Tibial nerve (tissue), 3 donors: Measurements from ENCODE around the gene SSTR3.

Source experiments
- CTCF ChIP-seq, 5 experiments: fragments of 200-600 bp in 3 of 5; fragments of 450-650 bp in 2 of 5; sonication (generic) in 3 of 5; IDR thresholded peaks; one replicate each; pipeline ENCODE4 v1.5.1; 2016 to 2019; ENCODE audit warnings: antibody characterized with exemption in 5 of 5, mild to moderate bottlenecking in 3 of 5, moderate library complexity in 2 of 5
- POLR2A ChIP-seq, 2 donors: fragments of 450-650 bp; IDR thresholded peaks; one replicate each; pipeline ENCODE4 v1.6.1; 2017; ENCODE audit warnings: antibody characterized with exemption in 2 of 2, mild to moderate bottlenecking in 2 of 2, moderate library complexity in 2 of 2

GRCh38 chr22:37156686-37157435, 55.4 kb downstream of the SSTR3 start:
- TF ChIP-seq POLR2A (IDR thresholded peaks at IDR 0.05), result no peak
- TF ChIP-seq CTCF (IDR thresholded peaks at IDR 0.05), result no peak
